Activated naive CD4-positive, alpha-beta T cell treated with anti-CD3 and anti-CD28 coated beads for 36 hours (primary cell): ENCODE data around the gene MRPS23. TPM values are rescaled to one million over a fixed set of nuclear protein-coding genes. Genes with fewer than 3 reads are reported as not detected.
A peak's percentile ranks its signal among the peaks of the same experiment; 100 is the strongest.

Source experiments
- CTCF ChIA-PET: fragments of 350-600 bp; sonication (Branson Sonifier 250); formaldehyde crosslinking; loops from one replicate; lab custom pipeline; 2021; ENCODE audit warnings: antibody characterized with exemption; lab: Charles Lee
- DNase-seq: peaks from one replicate; pipeline ENCODE4 v3.0.0-alpha.2; 2020
- H3K27ac Mint-ChIP-seq: one replicate; pipeline ENCODE4 v1.8.0; 2021; ENCODE audit warnings: mild to moderate bottlenecking, mixed read lengths
- H3K27me3 Mint-ChIP-seq: one replicate; pipeline ENCODE4 v1.8.0; 2021; ENCODE audit warnings: low read depth, mixed read lengths
- H3K36me3 Mint-ChIP-seq: one replicate; pipeline ENCODE4 v1.8.0; 2021; ENCODE audit warnings: low read depth, mixed read lengths
- H3K4me1 Mint-ChIP-seq: one replicate; pipeline ENCODE4 v1.8.0; 2021; ENCODE audit warnings: low read depth, mixed read lengths
- H3K4me3 Mint-ChIP-seq: one replicate; pipeline ENCODE4 v1.8.0; 2021; ENCODE audit warnings: mild to moderate bottlenecking, moderate library complexity, mixed read lengths
- H3K9me3 Mint-ChIP-seq: one replicate; pipeline ENCODE4 v1.8.0; 2021; ENCODE audit warnings: mixed read lengths
- intact Hi-C: fragments of 100-400 bp; cut with micrococcal nuclease; formaldehyde crosslinking; loops from one replicate; pipeline ENCODE4 v1.15.1; 2023
- total RNA-seq, 2 experiments: library from RNA; stranded (reverse); gene quantifications; one replicate each; pipeline ENCODE4 v1.2.3, GENCODE V29; 2021

MRPS23 gene
- total RNA-seq, 2 experiments from 2014 or later = 57.5 to 59.1 TPM

DNA sequence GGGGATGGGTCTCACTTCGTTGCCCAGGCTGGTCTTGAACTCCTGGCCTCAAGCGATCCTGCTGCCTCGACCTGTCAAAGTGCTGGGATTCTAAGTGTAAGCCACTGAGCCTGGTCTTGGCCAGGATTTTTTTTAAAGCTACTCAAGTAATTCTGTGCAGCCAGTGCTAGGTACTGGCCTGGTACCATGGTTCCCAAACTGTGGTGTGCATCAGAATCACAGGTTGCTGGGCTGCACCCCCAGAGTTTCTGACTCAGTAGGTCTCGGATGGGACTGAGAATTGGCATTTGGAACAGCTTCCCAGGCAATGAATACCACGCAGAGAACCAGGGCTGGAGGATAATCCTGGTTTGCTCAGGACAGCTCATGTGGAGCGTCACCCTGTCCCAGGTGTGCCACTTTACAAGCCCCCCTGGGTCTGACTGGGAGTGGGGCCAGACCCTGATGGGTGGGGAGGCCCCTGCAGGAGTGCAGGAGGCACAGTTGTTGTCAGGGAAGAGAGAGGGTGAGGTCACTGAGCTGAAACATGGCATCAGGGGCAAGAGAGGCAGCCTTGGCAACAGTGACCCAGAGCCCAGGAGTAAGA lies 10.7 kb upstream of the MRPS23 start:
- CTCF ChIA-PET = interaction anchor here (0.7 to 5.0 kb wide), 17 partner anchors 8 to 312 kb away, joined by 3 to 46 read pairs (median 13); partner anchors contain the start of gene MRPS23
- intact Hi-C loops = no loop called here
- H3K27me3 Mint-ChIP-seq = peaks cover 7% of the 10 kb centered on the region
- H3K36me3 Mint-ChIP-seq = no peaks in the 10 kb centered on the region
- H3K27ac Mint-ChIP-seq = no peak overlapping the region
- H3K9me3 Mint-ChIP-seq = no peaks in the 10 kb centered on the region
- no peak for DNase-seq
- peak overlapping the region; percentile 65 for H3K4me3 Mint-ChIP-seq
- peaks cover 8% of the 10 kb centered on the region for H3K4me1 Mint-ChIP-seq

- Mint-ChIP-seq H3K4me1 (peaks cover 8% of the 10 kb centered on the region), H3K4me3 (no peak overlapping the region), H3K9me3 (no peaks in the 10 kb centered on the region), H3K27me3 (peaks cover 7% of the 10 kb centered on the region), H3K36me3 (no peaks in the 10 kb centered on the region), H3K27ac (no peak overlapping the region)
- no peak for DNase-seq
- intact Hi-C loops = loop anchor here (2.0 kb wide), 1 partner anchor 313 kb away; no protein-coding TSS in a partner anchor
- CTCF ChIA-PET = interaction anchor here (0.6 to 5.0 kb wide), 19 partner anchors 9 to 727 kb away, joined by 3 to 46 read pairs (median 13); partner anchors contain the start of gene MRPS23
Measured at GRCh38 chr17:57859601-57860413, 10.0 kb upstream of the MRPS23 start.

DNA sequence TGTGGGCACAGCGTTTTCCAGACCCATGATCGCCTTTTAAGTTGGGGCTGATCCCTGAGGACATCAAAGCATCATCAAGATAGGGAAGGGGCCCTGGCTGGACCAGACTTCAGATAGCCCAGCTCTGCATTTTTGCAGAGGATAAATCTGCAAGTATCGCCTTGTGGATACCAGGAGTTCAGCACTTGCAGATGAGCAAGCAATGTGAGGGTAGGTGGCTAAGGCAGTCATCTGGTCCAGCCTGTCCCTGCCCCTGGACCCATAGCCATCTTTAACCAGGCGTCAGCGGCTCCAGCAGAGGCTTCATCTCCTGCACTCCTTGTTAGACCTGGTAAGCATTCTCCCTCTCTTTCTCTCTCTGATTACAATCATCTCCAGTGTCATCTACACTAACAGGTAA lies 9.0 kb upstream of the MRPS23 start:
- H3K4me1 Mint-ChIP-seq = peaks cover 8% of the 10 kb centered on the region
- H3K9me3 Mint-ChIP-seq = no peaks in the 10 kb centered on the region
- no peak overlapping the region for H3K4me3 Mint-ChIP-seq
- no peaks in the 10 kb centered on the region for H3K36me3 Mint-ChIP-seq
- DNase-seq = no peak
- peaks cover 7% of the 10 kb centered on the region for H3K27me3 Mint-ChIP-seq
- no peak overlapping the region for H3K27ac Mint-ChIP-seq
- intact Hi-C loops = loop anchor here (1.0 to 2.0 kb wide), 4 partner anchors 136 to 314 kb away; no protein-coding TSS in a partner anchor
- CTCF ChIA-PET = interaction anchor here (0.6 to 5.0 kb wide), 22 partner anchors 9 to 546 kb away, joined by 3 to 46 read pairs (median 4); partner anchors contain the start of gene MRPS23

- Mint-ChIP-seq H3K4me1 (peaks cover 8% of the 10 kb centered on the region), H3K27me3 (peaks cover 7% of the 10 kb centered on the region), H3K27ac (no peak overlapping the region), H3K9me3 (no peaks in the 10 kb centered on the region), H3K4me3 (no peak overlapping the region), H3K36me3 (no peaks in the 10 kb centered on the region)
- CTCF ChIA-PET = interaction anchor here (0.6 to 5.0 kb wide), 14 partner anchors 7 to 316 kb away, joined by 3 to 46 read pairs (median 17); partner anchors contain the start of gene MRPS23
- intact Hi-C loops = no loop called here
- DNase-seq = no peak
Measured at GRCh38 chr17:57856792-57857620, 7.2 kb upstream of the MRPS23 start.

GRCh38 chr17:57855391-57856035 lies 5.7 kb upstream of the MRPS23 start:
- Mint-ChIP-seq H3K4me1 (peaks cover 11% of the 10 kb centered on the region), H3K9me3 (no peaks in the 10 kb centered on the region), H3K36me3 (no peaks in the 10 kb centered on the region), H3K27me3 (no peaks in the 10 kb centered on the region), H3K4me3 (no peak overlapping the region), H3K27ac (no peak overlapping the region)
- DNase-seq = no peak
- CTCF ChIA-PET = interaction anchor here (1.0 to 4.3 kb wide), 7 partner anchors 23 to 257 kb away, joined by 3 to 28 read pairs (median 4); no protein-coding TSS in a partner anchor
- intact Hi-C loops = no loop called here

DNA sequence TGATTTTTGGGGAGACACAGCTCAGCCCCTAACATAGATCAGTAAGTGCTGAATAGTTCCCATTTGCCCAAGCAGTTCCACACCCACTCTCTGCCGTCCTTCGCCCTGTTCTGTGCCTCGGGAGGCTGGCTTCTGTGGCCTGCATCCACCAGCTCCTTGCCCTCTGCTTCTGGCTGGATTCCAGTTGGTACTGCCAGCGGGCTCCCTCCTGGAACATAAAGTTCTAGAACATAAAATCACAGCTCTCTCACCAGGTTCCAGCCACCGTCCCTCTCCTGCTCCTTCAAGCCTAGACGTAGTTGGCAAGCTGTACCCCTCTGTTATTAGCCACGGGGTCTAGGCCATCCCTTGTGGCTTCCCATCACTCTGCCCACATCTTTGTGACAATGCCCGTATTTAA lies 3.9 kb upstream of the MRPS23 start:
- Mint-ChIP-seq H3K36me3 (peaks cover 4% of the 10 kb centered on the region), H3K4me3 (no peak overlapping the region), H3K27me3 (no peaks in the 10 kb centered on the region), H3K4me1 (peaks cover 17% of the 10 kb centered on the region), H3K27ac (no peak overlapping the region), H3K9me3 (no peaks in the 10 kb centered on the region)
- DNase-seq = no peak
- CTCF ChIA-PET = interaction anchor here (0.8 to 1.5 kb wide), 2 partner anchors 20 to 26 kb away, joined by 3 to 4 read pairs; no protein-coding TSS in a partner anchor
- intact Hi-C loops = no loop called here

DNA sequence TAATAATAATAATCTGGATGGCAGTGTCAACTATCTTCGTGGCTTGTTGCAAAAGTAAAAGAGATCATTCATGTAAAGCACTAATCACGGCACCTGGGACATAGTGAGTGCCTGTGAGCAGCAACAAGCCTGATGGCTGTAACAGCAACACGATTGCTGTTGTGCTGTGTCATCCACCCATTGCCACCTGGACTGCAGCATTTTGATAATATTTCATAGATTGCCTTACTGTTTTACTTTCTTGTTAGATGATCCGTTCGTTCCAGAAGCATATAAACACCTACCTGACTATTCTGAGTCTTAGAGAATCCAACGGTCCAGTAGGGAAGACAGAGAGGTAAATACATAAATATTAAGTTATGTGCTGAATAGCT lies 3.1 kb upstream of the MRPS23 start:
- no peaks in the 10 kb centered on the region for H3K9me3 Mint-ChIP-seq
- H3K36me3 Mint-ChIP-seq = peaks cover 6% of the 10 kb centered on the region
- peaks cover 24% of the 10 kb centered on the region for H3K4me1 Mint-ChIP-seq
- no peak for DNase-seq
- H3K27me3 Mint-ChIP-seq = no peaks in the 10 kb centered on the region
- intact Hi-C loops = no loop called here
- CTCF ChIA-PET = interaction anchor here (1.5 to 6.5 kb wide), 2 partner anchors 6 to 20 kb away, joined by 4 to 35 read pairs; no protein-coding TSS in a partner anchor
- H3K4me3 Mint-ChIP-seq = no peak overlapping the region
- H3K27ac Mint-ChIP-seq = no peak overlapping the region

DNA sequence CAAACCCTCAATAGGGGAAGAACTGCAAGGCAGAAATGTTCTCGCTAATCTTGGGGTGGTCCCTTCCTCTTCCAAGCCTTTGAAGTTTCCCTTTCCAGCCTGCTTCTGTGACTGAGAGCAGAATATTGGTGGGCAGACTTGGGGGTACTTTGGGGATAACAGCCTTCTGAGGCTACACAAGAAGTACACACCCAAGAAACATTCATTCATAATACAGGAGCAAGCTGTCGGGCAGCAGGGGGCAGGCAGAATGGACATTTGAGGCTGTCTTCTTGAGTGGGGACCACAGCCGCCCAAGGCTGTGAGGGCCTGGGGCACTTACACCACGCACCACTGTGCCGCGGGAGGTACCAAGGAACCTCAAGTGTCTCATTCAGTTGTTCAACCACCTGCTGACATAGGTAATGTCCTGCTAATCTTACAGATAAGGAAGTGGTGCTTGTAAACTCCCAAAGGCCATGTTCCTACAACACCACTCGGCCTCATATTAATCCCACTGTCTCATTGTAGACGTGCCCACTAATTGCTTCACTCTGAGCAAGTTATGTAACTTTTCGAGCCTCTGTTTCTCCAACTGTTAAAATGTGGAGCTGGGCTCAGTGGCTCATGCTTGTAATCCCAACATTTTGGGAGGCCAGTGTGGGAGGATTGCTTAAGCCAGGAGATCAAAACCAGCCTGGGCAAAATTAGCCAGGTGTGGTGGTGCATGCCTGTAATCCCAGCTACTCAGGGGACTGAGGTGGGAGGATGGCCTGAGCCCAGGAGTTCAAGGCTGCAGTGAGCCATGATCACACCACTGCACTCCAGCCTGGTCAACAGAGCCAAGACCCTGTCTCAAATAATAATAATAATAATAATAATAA lies 2.5 kb upstream of the MRPS23 start:
- intact Hi-C loops = no loop called here
- Mint-ChIP-seq H3K4me3 (no peak overlapping the region), H3K27me3 (no peaks in the 10 kb centered on the region), H3K27ac (peak overlapping the region; percentile 62), H3K4me1 (peaks cover 24% of the 10 kb centered on the region), H3K9me3 (no peaks in the 10 kb centered on the region), H3K36me3 (peaks cover 6% of the 10 kb centered on the region)
- no peak for DNase-seq
- CTCF ChIA-PET = interaction anchor here (0.6 to 6.5 kb wide), 4 partner anchors 7 to 147 kb away, joined by 3 to 35 read pairs (median 16); no protein-coding TSS in a partner anchor

DNA sequence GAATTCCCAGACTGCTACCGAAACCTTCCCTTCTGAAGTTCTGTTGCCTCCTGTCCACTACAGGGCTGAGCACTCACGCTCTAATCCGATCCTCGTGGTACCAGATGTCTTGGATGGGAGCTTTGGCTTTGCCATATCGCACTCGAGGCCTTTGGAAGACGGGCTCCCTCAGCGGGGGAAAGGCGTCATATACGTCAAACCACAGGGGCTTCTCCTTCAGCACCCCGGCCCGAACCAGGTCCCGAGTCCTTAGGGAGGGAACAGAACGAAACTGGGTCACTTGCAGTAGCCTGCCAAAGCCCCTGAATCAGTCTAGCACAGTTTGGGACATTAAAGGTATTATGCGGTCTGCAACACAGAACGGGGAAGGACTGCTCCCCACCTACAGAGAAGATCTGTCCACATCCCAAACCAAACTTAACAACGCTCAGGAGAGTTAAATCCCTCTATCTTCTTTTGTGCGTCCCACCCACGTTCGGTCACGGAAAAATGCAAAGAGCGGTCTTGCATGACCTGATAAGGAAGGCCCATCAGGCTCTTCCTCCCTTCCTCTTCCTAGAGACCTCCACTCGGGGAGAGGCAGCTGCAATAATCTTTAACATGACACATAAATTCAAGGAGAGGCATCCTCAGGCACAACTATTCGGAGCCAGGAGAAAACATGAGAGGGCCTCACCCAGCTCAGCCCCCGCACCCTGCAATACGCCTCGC lies 526 bp downstream of the MRPS23 start:
- DNase-seq = no peak
- peaks cover 31% of the 10 kb centered on the region for H3K4me1 Mint-ChIP-seq

More for the DNA sequence above, 526 bp downstream of the MRPS23 start:
- Mint-ChIP-seq H3K27ac (peak overlapping the region; percentile 95), H3K4me3 (peak overlapping the region; percentile 91), H3K27me3 (no peaks in the 10 kb centered on the region), H3K9me3 (no peaks in the 10 kb centered on the region), H3K36me3 (peaks cover 11% of the 10 kb centered on the region)
- intact Hi-C loops = no loop called here
- CTCF ChIA-PET = interaction anchor here (1.5 to 6.5 kb wide), 5 partner anchors 10 to 264 kb away, joined by 5 to 35 read pairs (median 6); no protein-coding TSS in a partner anchor
